Cortex of kidney (tissue), 1 donor: Measurements from ENCODE around the gene MROH7.

Source experiments
- DNase-seq: peaks from one replicate; lab custom pipeline; 2025; lab: John Stamatoyannopoulos, UW

MROH7 gene

GRCh38 chr1:54651608-54652007, 10.0 kb downstream of the MROH7 start:
- no peak for DNase-seq

DNA sequence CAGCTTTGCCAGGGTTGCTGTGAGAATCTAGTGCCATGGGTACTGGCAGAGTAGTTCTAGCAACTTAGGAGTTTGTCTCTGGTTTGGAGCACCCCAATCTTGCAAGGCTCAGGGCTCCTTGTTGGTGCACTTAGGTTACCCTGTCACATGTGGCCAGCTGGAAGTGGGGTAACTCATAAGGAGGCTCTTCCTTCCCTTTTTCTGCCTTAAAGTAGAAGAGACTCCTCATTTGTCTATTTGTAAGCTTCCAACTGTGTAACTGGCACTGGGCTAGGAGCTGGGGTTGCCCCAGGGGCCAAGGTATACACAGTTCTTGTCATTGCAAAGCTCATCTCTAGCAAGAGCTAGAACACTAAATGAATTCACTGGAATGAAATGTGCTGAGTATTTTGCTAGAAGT, 10.6 kb downstream of the MROH7 start:
- no peak for DNase-seq

DNA sequence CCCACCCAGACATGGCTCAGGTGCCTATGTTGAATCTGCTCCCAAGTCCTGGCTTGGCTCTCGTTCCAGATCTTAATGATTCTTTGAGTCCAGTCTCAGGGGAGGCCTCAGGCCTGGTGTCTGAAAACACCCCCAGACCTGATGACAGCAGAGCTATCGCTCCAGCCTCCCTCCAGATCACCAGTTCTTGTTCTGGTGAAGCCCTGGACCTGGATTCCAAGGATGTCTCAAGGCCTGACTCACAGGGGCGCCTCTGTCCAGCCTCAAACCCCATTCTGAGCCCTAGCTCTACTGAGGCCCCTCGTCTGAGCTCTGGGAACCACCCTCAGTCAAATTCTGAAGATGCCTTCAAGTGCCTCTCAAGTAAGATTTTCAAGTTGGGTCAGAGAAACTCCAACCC, 11.4 kb downstream of the MROH7 start:
- no peak for DNase-seq

DNA sequence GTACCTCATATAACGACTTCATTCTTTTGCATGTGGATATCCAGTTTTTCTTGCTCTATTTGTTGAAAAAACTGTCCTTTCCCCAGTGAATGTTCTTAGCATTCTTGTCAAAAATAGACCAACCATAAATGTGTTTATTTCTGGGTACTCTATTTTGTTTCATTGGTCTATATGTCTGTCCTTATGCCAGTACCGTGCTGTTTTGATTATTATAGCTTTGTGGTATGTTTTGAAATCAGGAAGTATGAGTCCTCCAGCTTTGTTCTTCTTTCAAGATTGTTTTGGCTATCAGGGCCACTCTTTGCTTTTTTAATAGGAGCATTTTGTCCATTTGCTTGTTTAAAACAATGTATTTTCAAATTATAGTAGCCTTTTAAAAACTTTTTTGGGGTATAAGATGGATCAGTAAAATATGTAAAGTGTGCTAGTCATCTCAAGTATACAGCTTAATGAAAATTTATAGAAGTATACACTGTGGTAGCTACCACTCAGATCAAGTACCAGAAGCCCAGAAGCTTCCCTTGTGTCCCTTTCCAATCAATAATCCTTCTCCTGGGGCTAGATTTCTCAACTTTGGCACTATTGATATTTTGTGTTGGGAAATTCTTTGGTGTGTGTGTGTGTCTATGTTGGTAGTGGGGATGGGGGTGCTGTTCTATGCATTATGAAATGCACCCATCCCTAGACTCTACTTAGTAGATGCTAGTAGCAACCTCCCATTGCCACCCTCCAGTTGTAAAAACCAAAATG, 16.8 kb downstream of the MROH7 start:
- DNase-seq = no peak

- no peak for DNase-seq
These were observed 22.1 kb downstream of the MROH7 start for GRCh38 chr1:54663725-54664124.

DNA sequence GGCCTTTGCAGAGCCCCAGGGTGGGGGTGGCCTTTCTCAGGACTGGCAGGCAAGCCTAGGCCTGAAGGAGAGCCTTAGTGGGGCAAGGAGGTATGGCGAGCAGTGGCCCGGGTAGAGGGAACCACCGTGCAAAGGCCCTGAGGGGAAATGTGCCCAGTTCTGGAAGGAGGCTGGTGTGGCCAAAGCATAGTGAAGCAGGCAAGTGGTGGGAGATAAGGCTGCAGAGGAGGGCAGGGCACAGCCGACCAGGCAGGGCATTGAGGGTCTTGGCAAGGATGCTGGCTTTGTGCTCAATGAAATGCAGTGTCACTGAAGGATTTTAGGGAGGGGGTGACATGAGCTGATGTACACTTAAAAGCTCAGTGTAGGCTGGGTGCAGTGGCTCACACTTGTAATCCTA, 22.8 kb downstream of the MROH7 start:
- DNase-seq = no peak

DNA sequence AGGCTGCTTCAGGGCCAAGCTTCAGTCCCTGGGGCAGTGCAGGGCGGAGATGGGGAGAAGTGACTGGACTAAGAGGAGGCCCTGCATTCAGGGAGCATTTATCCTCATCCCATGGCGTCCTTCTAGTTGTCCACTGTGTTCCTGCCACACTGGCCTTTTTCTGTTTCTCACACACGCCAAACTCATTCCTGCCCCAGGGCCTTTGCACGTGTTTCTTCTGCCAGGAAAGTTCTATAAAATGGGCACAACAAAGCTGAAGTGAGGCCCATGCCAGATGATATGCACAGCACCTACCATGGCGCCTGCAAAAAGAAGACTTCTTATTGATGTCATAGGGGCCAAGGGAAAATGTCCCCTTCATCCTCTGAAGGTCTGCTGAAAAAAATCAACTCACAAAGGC, 24.3 kb downstream of the MROH7 start:
- no peak for DNase-seq

- DNase-seq = no peak
These were observed 24.7 kb downstream of the MROH7 start for GRCh38 chr1:54666333-54666732.

GRCh38 chr1:54667797-54668196, 26.2 kb downstream of the MROH7 start:
- DNase-seq = no peak

DNA sequence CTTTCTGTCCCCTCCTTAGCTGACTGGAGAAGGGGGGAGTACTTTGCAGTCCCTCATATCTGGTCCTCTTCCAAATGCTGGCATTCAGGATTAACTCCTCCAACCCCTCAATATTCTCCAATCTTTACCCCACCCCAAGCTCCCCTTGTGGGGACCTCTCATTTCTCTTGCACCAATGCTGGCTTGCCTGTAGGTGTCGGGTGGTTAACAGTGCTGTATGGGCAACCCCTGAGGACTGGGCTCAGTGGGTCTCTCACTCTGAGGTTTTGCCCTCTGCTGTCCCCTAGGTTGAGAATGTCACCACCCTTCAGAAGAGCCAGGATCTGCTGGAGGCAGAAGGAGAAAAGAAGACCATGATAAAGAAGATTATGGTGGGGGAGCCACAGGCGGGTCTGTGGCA, 27.0 kb downstream of the MROH7 start:
- DNase-seq = no peak

DNA sequence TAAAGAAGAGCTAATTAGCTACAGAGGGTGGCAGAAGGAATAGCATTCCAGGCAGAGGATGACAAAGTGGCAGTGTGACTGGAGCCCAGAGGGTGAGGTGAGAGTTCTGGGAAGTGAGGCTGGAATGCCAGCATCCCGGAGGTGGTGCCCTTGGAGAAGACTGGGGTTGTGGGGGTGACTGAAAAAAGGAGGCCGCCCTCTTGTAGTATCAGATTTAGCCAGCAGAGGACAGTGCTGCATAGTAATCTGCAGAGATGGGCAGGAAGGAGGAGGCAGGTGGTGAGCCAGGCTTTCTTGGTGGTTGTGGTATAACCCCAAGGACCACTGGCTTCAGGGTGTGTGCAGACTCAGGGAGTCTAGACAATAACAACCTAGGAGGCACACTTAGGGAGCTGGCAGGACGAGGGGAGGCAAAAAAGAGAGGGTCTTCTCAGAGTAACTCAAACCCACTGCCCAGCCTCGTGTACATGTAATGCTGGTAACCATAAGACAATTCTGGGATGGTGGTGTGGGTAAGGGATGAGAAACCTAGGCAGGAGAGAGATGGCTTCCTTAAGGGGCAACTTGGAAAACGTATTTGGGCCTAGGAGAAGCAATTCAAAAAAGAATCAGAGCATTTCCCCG, 30.5 kb downstream of the MROH7 start:
- no peak for DNase-seq

- DNase-seq = no peak
These were observed 37.4 kb downstream of the MROH7 start for GRCh38 chr1:54678776-54679643.

GRCh38 chr1:54679706-54680105, 38.1 kb downstream of the MROH7 start:
- DNase-seq = no peak

DNA sequence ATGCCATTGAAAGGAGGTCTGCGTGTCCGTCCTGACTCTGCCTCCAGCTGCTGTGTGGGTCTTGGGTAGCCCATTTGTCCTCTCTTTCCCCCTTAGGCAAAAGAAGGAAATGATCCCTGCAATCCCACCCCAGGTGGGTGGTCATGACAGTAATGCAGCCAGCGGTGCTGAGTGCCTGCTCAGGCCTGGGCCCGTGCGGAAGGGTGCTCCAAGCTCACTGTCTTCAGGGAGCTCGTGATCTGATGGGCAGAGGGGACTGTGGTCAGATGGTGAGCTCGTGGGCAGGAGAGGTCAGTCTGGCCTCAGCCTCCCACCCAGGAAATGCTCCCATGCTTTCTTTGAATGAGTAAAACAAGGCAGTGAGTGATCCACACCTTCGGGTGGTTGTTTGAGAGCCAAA, 38.8 kb downstream of the MROH7 start:
- no peak for DNase-seq

- DNase-seq = no peak
These were observed 39.8 kb downstream of the MROH7 start for GRCh38 chr1:54681358-54681757.

GRCh38 chr1:54683453-54683852, 41.9 kb downstream of the MROH7 start:
- no peak for DNase-seq

- DNase-seq = no peak
These were observed 43.8 kb downstream of the MROH7 start for GRCh38 chr1:54685335-54685905.

- no peak for DNase-seq
These were observed 44.6 kb downstream of the MROH7 start for GRCh38 chr1:54686155-54686554.

GRCh38 chr1:54694771-54695170, 53.2 kb downstream of the MROH7 start:
- DNase-seq = no peak

- DNase-seq = no peak
These were observed 53.6 kb downstream of the MROH7 start for GRCh38 chr1:54695221-54695620.

GRCh38 chr1:54695764-54696163, 54.2 kb downstream of the MROH7 start:
- no peak for DNase-seq

DNA sequence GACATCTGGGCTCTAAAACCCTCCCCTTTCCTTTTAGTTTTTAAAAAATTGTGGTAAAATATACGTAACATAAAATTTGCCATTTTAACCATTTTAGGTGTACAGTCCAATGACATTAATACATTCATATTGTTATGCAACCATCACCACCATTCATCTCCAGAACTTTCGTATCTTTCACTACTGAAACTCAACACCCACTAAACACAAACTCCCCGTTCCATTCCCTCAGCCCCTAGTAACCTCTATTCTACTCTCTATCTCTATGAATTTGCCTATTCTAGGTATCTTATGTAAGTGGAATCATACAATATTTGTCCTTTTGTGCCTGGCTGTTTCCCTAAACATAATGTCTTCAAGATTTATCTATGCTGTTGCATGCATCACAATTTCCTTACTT, 54.7 kb downstream of the MROH7 start:
- no peak for DNase-seq

GRCh38 chr1:54697896-54698295, 56.3 kb downstream of the MROH7 start:
- DNase-seq = no peak
